HG03066 (cell line): ENCODE data around the gene CDH4.
"Not testable (repeated sequence)": the region's sequence is repeated elsewhere in the genome, so short reads cannot be mapped to it uniquely, and the experiment has no call there.

ENCODE experiments used
- ATAC-seq: cut with Tn5 transposase; IDR thresholded peaks from one replicate; pipeline ENCODE4 v1.9.1; 2021; ENCODE audit warnings: low read depth; ENCODE audit not compliant: unreplicated experiment

Gene CDH4

DNA sequence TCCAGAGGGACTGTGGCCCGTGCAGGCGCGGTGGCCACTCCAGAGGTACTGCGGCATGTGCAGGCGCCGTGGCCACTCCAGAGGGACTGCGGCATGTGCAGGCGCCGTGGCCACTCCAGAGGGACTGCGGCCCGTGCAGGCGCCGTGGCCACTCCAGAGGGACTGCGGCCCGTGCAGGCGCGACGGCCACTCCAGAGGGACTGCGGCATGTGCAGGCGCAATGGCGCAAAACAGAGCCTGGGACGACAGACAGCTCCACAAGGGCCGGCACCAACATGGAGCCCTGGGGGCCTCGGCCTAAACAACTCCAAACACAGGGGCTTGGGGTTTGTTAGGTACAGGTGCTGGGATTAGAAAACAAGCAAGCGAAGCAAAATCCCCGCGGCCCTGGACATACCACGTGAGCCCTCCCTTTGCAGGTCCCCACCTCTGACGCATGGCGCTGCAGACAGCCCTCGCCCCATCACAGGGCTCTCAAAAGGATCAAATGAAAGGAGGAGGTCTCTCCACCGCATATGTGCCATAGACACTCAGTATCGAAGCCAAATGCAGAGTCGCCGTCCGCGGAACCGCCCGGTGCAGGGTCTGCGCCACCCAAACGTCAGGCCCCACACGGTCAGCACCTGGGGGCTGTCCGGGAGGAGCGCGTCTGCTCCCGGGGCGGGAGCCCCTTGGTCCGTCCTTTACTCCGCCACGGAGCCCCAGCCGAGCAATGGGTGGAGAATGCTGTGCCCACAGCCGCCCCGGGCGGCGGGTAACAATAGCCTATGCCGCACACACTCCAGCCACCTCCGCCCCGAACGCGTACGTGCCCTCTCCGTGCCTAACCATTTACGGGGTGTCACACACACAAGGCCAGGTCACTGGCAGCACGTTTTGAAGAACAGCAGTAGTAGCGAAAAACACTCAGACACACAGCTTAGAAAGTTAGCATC is 727.9 kb downstream of the CDH4 start:
- no peak for ATAC-seq

DNA sequence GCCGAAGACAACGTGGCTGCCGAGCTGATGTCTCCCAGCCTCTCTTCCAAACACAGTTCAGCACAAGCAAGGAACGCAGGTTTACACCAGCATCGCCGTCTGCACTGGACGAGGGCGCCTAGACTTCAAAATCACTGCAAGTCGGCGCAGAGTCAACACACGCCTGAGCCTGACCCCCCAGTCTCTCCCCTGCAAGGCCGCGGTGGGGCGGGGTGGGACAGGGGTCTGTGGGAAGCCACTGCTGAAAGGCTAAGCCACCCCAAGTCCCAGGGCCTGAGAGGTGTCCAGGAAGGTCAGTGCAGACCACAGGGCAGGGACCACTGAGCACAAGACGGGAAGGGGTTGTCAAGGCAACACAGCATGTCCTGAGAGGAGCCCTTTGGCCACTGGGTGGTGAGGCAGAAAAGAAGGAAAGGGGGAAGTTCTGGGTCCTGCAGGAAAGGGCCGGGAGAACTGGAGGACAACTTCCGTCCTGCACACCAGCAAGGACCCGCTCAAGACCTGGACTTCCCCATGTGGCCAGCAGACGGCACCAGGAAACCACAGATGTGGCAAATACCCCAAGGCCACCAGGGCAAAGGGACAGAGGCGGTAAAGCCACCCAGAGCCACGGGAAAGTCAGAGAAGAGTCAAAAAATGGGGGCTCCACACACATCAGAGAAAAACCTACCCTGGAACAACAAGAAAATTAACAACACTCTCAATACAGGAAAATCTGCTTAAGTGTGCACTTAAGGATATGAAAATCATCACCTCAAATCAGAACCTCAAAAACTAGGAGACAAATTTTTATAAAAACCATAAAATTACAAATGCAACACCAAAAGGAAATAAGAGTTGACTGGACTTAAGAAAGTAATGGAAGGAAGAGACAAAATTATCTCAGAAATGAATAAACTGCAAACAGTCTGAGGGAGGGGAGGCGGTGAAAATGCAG is 728.9 kb downstream of the CDH4 start:
- ATAC-seq, result no peak

DNA sequence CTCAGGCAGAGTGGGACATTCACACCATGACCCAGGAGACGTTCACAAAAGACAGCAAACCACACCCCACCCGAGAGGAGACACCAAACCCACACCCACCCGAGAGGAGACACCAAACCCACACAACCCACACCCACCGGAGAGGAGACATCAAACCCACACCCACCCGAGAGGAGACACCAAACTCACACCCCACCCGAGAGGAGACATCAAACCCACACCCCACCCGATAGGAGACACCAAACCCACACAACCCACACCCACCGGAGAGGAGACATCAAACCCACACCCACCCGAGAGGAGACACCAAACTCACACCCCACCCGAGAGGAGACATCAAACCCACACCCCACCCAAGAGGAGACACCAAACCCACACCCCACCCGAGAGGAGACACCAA is 729.6 kb downstream of the CDH4 start:
- ATAC-seq, result not testable (repeated sequence)

DNA sequence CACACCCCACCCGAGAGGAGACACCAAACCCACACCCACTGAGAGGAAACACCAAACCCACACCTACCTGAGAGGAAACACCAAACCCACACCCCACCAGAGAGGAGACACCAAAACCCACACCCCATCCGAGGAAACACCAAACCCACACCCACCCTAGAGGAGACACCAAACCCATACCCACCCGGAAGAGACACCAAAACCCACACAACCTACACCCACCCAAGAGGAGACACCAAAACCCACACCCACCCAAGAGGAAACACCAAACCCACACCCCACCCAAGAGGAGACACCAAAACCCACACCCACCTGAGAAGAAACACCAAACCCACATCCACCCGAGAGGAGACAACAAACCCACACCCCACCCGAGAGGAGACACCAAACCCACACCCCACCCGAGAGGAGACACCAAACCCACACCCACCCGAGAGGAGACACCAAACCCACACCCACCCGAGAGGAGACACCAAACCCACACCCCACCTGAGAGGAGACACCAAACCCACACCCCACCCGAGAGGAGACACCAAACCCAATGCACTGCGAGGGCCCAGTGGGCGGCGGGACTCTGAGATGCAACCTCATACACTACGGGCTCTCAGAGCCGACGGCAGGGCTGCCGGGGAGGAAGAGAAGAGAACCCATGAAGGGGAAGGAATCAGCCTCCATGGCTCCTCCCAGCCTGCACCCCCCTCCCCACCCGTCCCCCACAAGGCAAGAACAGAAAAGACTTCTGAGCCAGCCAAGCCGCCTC is 730.3 kb downstream of the CDH4 start:
- no peak for ATAC-seq

DNA sequence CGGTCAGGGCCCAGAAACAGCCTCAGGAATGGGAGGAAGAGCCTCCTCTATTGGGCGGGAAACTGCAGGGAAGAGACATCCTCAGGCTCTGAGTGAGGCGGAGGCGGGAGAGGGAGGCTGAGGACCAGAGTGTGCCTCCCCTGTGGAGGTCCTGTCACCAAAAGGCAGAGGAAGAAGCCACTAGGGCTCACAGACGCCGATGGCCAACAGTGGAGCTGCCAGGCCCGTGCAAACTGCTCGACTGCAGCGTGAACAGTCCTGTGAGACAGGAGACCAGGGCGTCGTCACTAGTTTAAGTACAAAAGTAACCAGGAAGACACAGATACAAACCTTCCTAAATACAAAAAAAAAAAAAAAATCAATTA is 730.9 kb downstream of the CDH4 start:
- no peak for ATAC-seq

DNA sequence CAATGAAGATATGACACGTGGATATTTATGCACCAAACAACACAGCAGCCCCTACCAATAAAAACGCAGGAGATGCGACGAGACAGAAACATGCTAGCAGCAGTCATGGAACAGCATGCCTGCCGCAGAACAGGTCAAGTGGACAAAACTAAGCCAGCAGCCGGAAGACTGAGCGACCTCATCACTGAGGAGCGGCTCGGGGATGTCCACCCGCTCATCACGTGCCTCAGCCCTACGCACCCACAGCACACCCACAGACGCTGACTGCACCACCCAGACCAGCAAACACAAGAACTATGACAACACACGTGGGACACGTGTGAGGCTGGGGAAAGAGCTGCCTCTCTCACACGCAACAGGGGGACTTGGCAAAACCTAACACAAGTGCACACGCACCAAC is 731.9 kb downstream of the CDH4 start:
- no peak for ATAC-seq

DNA sequence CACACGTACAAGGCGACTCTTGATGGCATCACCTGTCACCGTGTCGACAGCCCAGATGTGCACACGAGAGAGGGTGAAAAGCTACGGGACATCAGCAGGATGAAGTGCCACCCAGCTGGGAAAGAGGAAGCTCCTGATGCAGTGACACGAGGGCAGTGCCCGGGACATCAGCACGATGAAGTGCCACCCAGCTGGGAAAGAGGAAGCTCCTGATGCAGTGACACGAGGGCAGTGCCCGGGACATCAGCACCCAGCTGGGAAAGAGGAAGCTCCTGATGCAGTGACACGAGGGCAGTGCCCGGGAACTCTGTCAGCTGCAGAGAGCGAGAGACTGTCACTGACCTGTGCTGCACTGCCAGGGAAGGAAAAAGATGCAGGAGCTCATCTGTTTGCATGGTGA is 732.4 kb downstream of the CDH4 start:
- not testable (repeated sequence) for ATAC-seq

DNA sequence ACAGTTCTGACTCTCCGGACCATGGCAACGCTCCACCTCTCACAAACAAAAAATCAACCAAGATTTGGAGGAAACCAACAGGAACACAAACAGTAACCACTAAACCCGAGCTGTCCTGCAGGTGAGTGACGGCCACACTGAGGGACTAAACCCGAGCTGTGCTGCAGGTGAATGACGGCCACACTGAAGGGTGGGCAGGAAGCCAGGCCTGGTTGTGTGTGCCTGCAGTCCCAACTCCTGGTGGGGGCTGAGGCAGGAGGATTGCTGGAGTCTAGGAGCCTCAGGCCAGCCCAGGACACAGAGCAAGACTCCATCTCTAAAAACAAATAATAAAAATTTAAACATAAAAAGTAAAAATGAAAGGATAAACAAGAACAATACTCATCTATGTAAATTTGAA is 733.0 kb downstream of the CDH4 start:
- ATAC-seq, result no peak

DNA sequence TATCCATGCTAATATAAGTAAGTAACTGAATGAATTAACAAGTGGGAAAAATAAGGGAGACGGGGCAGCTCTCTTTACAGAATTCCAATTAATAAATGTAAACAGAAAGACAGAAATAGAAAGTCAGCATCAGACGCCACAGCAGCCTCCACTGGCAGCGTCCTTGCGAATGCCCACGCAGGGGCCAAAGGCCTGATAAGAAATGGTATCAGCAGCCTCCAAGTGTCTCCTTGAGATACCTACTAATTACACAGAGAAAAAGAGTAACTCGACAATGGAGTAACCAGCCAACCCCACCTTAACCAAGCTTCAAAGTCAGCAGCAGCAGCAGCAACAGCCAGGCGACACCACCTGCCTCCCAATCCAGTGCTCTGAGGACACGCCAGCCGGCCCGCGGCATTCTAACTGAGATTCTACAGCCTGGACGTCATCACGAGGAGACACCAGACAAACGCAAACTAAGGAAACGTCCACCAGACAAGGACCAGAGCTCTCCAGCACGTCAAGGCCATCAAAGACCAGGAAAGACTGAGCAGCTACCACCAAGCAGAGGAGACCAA is 734.8 kb downstream of the CDH4 start:
- no peak for ATAC-seq

DNA sequence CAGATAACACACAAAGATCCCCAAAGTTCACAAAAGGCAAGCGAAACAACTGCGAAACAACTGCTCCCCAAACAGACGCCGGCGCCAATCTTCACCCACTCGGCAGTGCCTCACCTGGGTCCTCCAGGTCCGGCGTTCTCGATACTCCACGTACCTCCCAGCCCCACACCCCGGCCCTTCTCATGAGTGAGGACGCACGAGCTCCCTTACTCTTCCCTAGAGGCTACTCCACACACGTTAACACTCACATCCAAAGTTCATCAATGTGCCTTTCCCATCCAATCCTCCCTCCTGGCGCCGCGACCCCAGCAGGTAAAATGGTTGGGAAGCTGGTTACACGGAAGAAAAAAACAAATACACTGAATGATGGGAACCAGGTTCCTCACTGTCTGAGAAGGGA is 736.6 kb downstream of the CDH4 start:
- ATAC-seq, result no peak

DNA sequence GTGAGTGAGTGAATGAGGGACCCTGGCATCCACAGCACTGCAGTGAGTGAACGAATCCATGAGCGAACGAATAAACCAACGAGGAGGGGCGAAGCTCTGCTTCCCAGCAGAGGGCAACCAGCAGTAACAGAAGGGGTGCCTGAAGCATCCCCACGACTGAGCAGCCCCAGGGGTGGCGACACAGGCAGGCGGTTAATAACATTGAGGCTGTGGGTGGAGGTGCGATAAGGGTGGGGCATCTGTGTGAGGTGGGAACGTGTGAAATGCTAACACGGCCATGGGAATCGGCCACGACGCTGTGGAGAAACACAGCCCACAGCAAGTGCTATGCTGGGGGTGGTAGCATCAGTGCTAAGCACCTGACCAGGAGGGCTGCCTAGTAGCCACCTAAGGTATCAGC is 737.7 kb downstream of the CDH4 start:
- no peak for ATAC-seq
